Body of pancreas (tissue), 4 donors: Measurements from ENCODE around the gene TWF2. TPM values are rescaled to one million over a fixed set of nuclear protein-coding genes. Genes with fewer than 3 reads are reported as not detected.
"Not testable (repeated sequence)": the region's sequence is repeated elsewhere in the genome, so short reads cannot be mapped to it uniquely, and the experiment has no call there.

Experiments
- ATAC-seq: fragments of 150-250 bp; one replicate; pipeline ENCODE4 v1.9.1; 2016
- DNase-seq, 4 donors: peaks; one replicate each; pipeline ENCODE4 v3.0.0-alpha.2; 2019
- H3K27ac ChIP-seq, 4 donors: fragments of 200-600 bp; sonication (generic); 1 replicate in 3 of 4; 2 replicates in 1 of 4; pipeline versions ENCODE4 v1.5.1 to v1.6.1; 2016 to 2019; ENCODE audit warnings: mild to moderate bottlenecking in 1 of 4, mixed read lengths in 1 of 4, moderate library complexity in 1 of 4
- H3K27me3 ChIP-seq, 2 donors: fragments of 200-600 bp; sonication (generic); one replicate each; pipeline ENCODE4 v1.6.0; 2016; ENCODE audit warnings: mild to moderate bottlenecking in 1 of 2
- H3K36me3 ChIP-seq, 2 donors: fragments of 200-600 bp; sonication (generic); replicated peaks in 1 of 2; 2 replicates each; pipeline ENCODE4 v1.5.1; 2016; ENCODE audit warnings: low read depth in 2 of 2; ENCODE audit not compliant: insufficient read depth in 1 of 2
- H3K4me1 ChIP-seq: fragments of 200-600 bp; sonication (generic); one replicate; pipeline ENCODE4 v1.6.0; 2016
- H3K4me3 ChIP-seq, 2 donors: fragments of 200-600 bp; sonication (generic); 1 replicate in 1 of 2; 2 replicates in 1 of 2; pipeline ENCODE4 v1.5.1; 2016 to 2019
- H3K9me3 ChIP-seq, 3 donors: fragments of 200-600 bp; sonication (generic); 1 replicate in 2 of 3; 2 replicates in 1 of 3; pipeline ENCODE4 v1.5.1; 2016
- CTCF ChIP-seq, 7 experiments: fragments of 450-650 bp in 4 of 7; fragments of 200-600 bp in 3 of 7; sonication (generic) in 3 of 7; IDR thresholded peaks; one replicate each; pipeline ENCODE4 v1.5.1; 2016 to 2019; ENCODE audit warnings: antibody characterized with exemption in 7 of 7
- POLR2A ChIP-seq, 3 donors: fragments of 450-650 bp; IDR thresholded peaks; one replicate each; pipeline ENCODE4 v1.6.1; 2016; ENCODE audit warnings: antibody characterized with exemption in 3 of 3, mild to moderate bottlenecking in 2 of 3
- WGBS, 2 donors: methylation state at CpG; one replicate each; pipeline ENCODE4 v1.1.5; 2017; 5-methylcytosine and 5-hydroxymethylcytosine counted together
- intact Hi-C: fragments of 100-400 bp; cut with DNase I; formaldehyde crosslinking; loops from one replicate; pipeline ENCODE4 v1.15.1; 2023
- total RNA-seq, 2 donors: library from RNA; depleted of rRNA; stranded (reverse); fragments of >200 nt; gene quantifications; one replicate each; pipeline ENCODE4 v1.1.0, GENCODE V29; 2016

Gene TWF2
- total RNA-seq, 2 donors from 2014 or later = 26.7 to 35.8 TPM

GRCh38 chr3:52277972-52278509, 39.1 kb upstream of the TWF2 start:
- H3K27me3 ChIP-seq = no peaks in the 10 kb centered on the region
- peak overlapping the region; percentile 55 to 85 for H3K4me3 ChIP-seq
- TF ChIP-seq POLR2A (IDR thresholded peaks at IDR 0.05) (no peak), CTCF (IDR thresholded peaks at IDR 0.05) (peak in 6 of 7 experiments; percentile 23 to 64 (median 42))
- DNase-seq (peak in 2 of 4 donors; percentile 64 to 65), ATAC-seq (peak; percentile 83)
- intact Hi-C loops = no loop called here
- H3K36me3 ChIP-seq = no peaks in the 10 kb centered on the region
- peaks cover 67% of the 10 kb centered on the region for H3K4me1 ChIP-seq
- H3K9me3 ChIP-seq = no peaks in the 10 kb centered on the region
- WGBS, 2 donors = 0 to 1% methylated on average over 10 to 53 of the region's 54 CpGs
- peak overlapping the region; percentile 87 to 98 (median 97) for H3K27ac ChIP-seq

- peaks cover 66% of the 10 kb centered on the region for H3K4me1 ChIP-seq
Measured at GRCh38 chr3:52277071-52277964, 38.4 kb upstream of the TWF2 start.

GRCh38 chr3:52274781-52275180, 35.8 kb upstream of the TWF2 start:
- H3K27me3 ChIP-seq, ATAC-seq, DNase-seq, H3K9me3 ChIP-seq, H3K36me3 ChIP-seq, intact Hi-C loops, H3K4me3 ChIP-seq, H3K27ac ChIP-seq: not testable (repeated sequence)
- peaks cover 77% of the 10 kb centered on the region for H3K4me1 ChIP-seq
- WGBS, 2 donors = 91 to 94% methylated on average over 18 of the region's 18 CpGs

More at GRCh38 chr3:52277071-52277964, 38.4 kb upstream of the TWF2 start:
- Histone ChIP-seq H3K4me3 (peak overlapping the region; percentile 55 to 85), H3K36me3 (no peaks in the 10 kb centered on the region), H3K27ac (peak overlapping the region; percentile 87 to 98 (median 97)), H3K9me3 (no peaks in the 10 kb centered on the region), H3K27me3 (no peaks in the 10 kb centered on the region)
- peak; percentile 38 for ATAC-seq
- intact Hi-C loops = no loop called here
- peak; percentile 81 to 86 (median 84) for DNase-seq
- WGBS, 2 donors = 0 to 3% methylated on average over 28 of the region's 28 CpGs
- TF ChIP-seq CTCF (IDR thresholded peaks at IDR 0.05) = no peak
- peak; percentile 48 to 82 (median 76) for TF ChIP-seq POLR2A (IDR thresholded peaks at IDR 0.05)

- DNase-seq = no peak
- TF ChIP-seq POLR2A (IDR thresholded peaks at IDR 0.05) (no peak), CTCF (IDR thresholded peaks at IDR 0.05) (no peak)
Measured at GRCh38 chr3:52272831-52273230, 33.9 kb upstream of the TWF2 start.

GRCh38 chr3:52272172-52272571, 33.2 kb upstream of the TWF2 start:
- H3K27ac ChIP-seq, H3K9me3 ChIP-seq, DNase-seq, H3K36me3 ChIP-seq, intact Hi-C loops, H3K4me3 ChIP-seq, H3K27me3 ChIP-seq, ATAC-seq: not testable (repeated sequence)
- peaks cover 72% of the 10 kb centered on the region for H3K4me1 ChIP-seq
- WGBS, 2 donors = 84 to 91% methylated on average over 9 of the region's 9 CpGs

More at GRCh38 chr3:52272831-52273230, 33.9 kb upstream of the TWF2 start:
- Histone ChIP-seq H3K27ac (no peak overlapping the region), H3K36me3 (peaks cover 4 to 5% of the 10 kb centered on the region in 2 donors), H3K4me3 (no peak overlapping the region), H3K4me1 (peaks cover 69% of the 10 kb centered on the region), H3K9me3 (no peaks in the 10 kb centered on the region), H3K27me3 (no peaks in the 10 kb centered on the region)
- 59 to 70% methylated on average over 3 of the region's 3 CpGs for WGBS, 2 donors
- no peak for ATAC-seq
- intact Hi-C loops = no loop called here
